Osteocyte (in vitro differentiated cells): ENCODE data around the gene RFT1. TPM values are rescaled to one million over a fixed set of nuclear protein-coding genes. Genes with fewer than 3 reads are reported as not detected.

Experiments used
- DNase-seq: peaks from one replicate; pipeline ENCODE4 v3.0.0; 2021; ENCODE audit warnings: mixed read lengths; ENCODE audit not compliant: unreplicated experiment; ENCODE audit errors: extremely low spot score
- H3K27ac Mint-ChIP-seq: one replicate; pipeline ENCODE4 v1.8.0; 2021; ENCODE audit warnings: mild to moderate bottlenecking, mixed read lengths; ENCODE audit not compliant: unreplicated experiment
- H3K27me3 Mint-ChIP-seq: one replicate; pipeline ENCODE4 v1.8.0; 2021; ENCODE audit warnings: mixed read lengths; ENCODE audit not compliant: unreplicated experiment
- H3K36me3 Mint-ChIP-seq: one replicate; pipeline ENCODE4 v1.8.0; 2021; ENCODE audit warnings: mixed read lengths; ENCODE audit not compliant: unreplicated experiment
- H3K4me1 Mint-ChIP-seq: one replicate; pipeline ENCODE4 v1.8.0; 2021; ENCODE audit warnings: mixed read lengths; ENCODE audit not compliant: unreplicated experiment
- H3K4me3 Mint-ChIP-seq: one replicate; pipeline ENCODE4 v1.8.0; 2021; ENCODE audit warnings: mild to moderate bottlenecking, moderate library complexity, mixed read lengths; ENCODE audit not compliant: unreplicated experiment
- H3K9me3 Mint-ChIP-seq: one replicate; pipeline ENCODE4 v1.8.0; 2021; ENCODE audit warnings: mixed read lengths; ENCODE audit not compliant: unreplicated experiment
- total RNA-seq: library from RNA; stranded (reverse); gene quantifications from 2 replicates; pipeline ENCODE4 v1.2.1, GENCODE V29; 2021
- TF ChIP-seq, protein P1 (sequence below): fragments of 200-600 bp; sonication (generic); IDR thresholded peaks from 2 replicates; pipeline ENCODE4 v1.5.0; 2021; ENCODE audit warnings: antibody characterized with exemption, mild to moderate bottlenecking, moderate library complexity

Gene RFT1
- total RNA-seq, 1 donor from 2014 or later, result 21.4 TPM

DNA sequence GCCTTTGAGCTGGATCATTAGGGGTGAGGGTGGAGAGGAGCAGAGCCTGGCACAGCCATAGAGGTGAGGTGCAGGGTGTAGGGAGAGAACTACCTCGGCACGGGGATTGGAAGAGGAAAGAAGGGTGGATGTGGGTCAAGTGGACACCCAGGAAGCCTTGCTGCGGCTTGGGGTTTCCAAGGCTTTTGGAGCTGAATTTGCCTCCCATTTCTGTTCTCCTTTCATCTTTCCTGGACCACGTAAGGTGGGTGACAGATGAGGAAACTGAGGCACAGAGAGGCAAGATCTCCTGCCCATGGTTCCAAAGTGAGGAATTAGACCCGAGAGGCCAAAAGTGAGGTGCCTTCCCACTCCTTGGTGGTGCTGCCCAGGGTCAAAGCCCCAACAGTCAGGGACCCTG is 48.9 kb downstream of the RFT1 start:
- Mint-ChIP-seq H3K4me3 (no peak overlapping the region), H3K9me3 (no peaks in the 10 kb centered on the region), H3K27me3 (no peaks in the 10 kb centered on the region), H3K4me1 (peaks cover 13% of the 10 kb centered on the region), H3K27ac (no peak overlapping the region), H3K36me3 (no peaks in the 10 kb centered on the region)
- TF ChIP-seq, protein P1, sequence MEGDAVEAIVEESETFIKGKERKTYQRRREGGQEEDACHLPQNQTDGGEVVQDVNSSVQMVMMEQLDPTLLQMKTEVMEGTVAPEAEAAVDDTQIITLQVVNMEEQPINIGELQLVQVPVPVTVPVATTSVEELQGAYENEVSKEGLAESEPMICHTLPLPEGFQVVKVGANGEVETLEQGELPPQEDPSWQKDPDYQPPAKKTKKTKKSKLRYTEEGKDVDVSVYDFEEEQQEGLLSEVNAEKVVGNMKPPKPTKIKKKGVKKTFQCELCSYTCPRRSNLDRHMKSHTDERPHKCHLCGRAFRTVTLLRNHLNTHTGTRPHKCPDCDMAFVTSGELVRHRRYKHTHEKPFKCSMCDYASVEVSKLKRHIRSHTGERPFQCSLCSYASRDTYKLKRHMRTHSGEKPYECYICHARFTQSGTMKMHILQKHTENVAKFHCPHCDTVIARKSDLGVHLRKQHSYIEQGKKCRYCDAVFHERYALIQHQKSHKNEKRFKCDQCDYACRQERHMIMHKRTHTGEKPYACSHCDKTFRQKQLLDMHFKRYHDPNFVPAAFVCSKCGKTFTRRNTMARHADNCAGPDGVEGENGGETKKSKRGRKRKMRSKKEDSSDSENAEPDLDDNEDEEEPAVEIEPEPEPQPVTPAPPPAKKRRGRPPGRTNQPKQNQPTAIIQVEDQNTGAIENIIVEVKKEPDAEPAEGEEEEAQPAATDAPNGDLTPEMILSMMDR, result no peak
- no peak for DNase-seq

DNA sequence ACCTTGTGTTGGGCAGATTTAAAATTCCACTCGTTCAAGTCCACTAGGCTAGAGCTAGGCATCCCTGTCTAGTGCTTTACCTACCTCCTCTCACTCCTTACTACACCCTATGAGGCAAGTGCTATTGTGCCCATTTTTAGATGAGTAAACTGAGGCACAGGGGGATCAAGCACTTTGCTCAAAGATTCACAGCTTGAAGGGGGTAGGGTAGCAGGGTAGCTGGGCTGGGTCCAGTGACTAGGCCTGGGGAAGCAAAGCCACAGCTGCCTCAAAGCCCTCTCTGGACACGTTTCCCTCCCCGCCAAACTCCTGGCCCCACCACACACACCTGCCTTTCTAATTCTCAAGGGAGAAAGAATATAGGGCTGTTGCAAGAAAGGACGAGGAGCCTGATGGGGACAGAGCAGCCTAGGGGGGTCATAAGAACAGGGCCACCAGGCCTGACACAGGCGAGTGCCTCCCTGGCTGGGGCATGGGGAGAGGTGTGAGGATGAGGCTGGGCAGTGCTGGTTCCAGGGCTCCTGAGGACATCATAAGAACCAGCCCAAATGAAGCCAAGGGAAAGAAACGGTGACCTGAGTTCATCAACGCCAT is 49.5 kb downstream of the RFT1 start:
- Mint-ChIP-seq H3K4me1 (peaks cover 13% of the 10 kb centered on the region), H3K27me3 (no peaks in the 10 kb centered on the region), H3K9me3 (no peaks in the 10 kb centered on the region), H3K27ac (no peak overlapping the region), H3K36me3 (no peaks in the 10 kb centered on the region), H3K4me3 (no peak overlapping the region)
- TF ChIP-seq, protein P1, result no peak
- no peak for DNase-seq

DNA sequence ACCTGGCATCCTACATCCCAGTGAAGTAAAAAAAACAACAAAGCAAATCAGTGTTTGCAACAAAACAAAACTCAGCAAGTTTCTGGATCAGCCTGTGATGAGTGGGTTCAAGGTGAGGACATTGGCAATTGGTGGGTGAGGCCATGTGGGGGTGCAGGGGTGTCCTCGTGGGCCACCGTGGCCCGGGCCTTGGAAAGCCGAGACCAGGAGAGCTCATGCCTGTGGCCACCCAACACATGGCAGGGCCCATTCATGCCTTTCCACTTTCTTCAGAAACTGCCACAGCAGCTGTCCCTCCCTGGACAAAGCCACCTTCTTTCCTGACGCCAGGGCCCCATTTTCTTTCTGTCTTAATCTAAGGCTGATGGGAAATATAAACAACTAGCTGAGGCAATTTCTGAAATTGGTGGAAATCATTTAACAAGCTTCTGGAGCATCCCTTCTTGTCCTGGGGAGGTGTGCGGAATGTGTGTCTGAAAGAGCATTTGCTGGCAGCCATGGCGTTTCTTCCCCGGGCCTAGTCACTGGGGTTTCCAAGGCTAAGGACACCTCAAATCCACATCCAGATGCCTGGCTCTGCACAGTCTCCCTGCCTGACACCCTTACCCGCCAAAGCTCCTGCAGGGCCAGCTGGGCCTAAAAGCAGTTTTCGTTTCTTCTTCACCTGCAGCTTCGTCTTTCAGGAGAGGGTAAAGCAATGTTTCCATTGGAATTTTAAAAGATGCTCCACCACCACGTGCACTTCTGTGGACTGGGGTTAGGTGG is 50.3 kb downstream of the RFT1 start:
- peaks cover 13% of the 10 kb centered on the region for H3K4me1 Mint-ChIP-seq
- H3K9me3 Mint-ChIP-seq, result no peaks in the 10 kb centered on the region
- TF ChIP-seq, protein P1, result no peak
- H3K27ac Mint-ChIP-seq, result no peak overlapping the region
- no peak for DNase-seq
- no peaks in the 10 kb centered on the region for H3K27me3 Mint-ChIP-seq
- H3K4me3 Mint-ChIP-seq, result no peak overlapping the region
- no peaks in the 10 kb centered on the region for H3K36me3 Mint-ChIP-seq

DNA sequence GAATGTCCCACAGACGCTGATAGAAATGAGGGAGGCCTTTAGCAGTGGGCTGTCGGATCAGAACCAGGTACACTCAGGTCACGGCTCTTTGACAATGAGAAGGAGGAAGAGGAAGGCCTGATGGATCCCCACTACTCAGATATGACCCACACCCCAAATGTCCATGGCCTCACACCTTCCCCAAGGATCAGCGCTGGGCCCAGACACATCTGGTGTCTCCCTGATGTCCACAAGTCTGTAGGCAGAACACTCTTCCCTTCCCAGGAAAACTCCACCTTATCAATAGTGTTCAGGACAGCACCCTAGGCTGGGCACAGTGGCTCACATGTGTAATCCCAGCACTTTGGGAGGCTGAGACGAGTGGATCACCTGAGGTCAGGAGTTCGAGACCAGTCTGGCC is 51.1 kb downstream of the RFT1 start:
- Mint-ChIP-seq H3K27me3 (no peaks in the 10 kb centered on the region), H3K36me3 (no peaks in the 10 kb centered on the region), H3K4me3 (no peak overlapping the region), H3K9me3 (no peaks in the 10 kb centered on the region), H3K27ac (no peak overlapping the region), H3K4me1 (peaks cover 8% of the 10 kb centered on the region)
- DNase-seq, result no peak
- TF ChIP-seq, protein P1, result no peak

DNA sequence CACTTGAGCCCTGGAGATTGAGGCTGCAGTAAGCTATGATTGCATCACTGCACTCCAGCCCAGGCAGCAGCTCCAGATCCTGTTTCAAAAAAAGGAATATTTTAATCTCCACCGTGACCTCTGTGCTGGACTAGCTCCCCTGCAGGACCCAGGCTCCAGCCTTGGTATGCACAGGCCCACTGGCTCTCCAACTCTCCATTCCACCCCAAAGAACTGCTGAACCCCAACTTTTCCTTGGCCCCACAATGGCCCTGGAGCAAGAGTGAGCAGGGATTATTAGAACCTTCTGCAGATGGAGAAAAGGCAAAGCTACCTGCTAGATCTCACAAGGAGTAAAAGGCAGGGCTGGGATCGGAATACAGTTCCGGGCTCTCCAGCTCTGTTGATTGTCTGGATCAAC is 51.6 kb downstream of the RFT1 start:
- TF ChIP-seq, protein P1, result no peak
- H3K36me3 Mint-ChIP-seq, result no peaks in the 10 kb centered on the region
- no peaks in the 10 kb centered on the region for H3K9me3 Mint-ChIP-seq
- no peak overlapping the region for H3K4me3 Mint-ChIP-seq
- H3K27me3 Mint-ChIP-seq, result no peaks in the 10 kb centered on the region
- H3K27ac Mint-ChIP-seq, result no peak overlapping the region
- H3K4me1 Mint-ChIP-seq, result peaks cover 3% of the 10 kb centered on the region
- DNase-seq, result no peak
